Measurements from ENCODE around the gene C15orf61.
A peak's percentile ranks its signal among the peaks of the same experiment; 100 is the strongest.

Gene C15orf61

DNA sequence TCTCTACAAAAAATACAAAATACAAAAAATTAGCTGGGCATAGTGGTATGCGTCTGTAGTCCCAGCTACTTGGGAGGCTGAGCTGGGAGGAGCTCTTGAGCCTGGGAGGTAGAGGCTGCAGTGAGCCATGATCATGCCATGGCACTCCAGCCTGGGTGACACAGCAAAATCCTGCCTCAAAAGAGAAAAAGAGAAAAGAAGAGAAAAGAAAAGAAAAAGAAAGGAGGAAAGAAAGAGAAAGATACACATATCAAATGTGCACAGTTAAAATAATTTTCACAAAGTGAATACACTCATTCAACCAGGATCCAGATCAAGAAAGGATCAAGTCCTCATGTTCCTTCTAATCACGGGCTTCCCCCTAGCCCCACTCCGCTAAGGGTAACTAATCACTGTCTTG lies 5.8 kb upstream of the C15orf61 start:
- no peak for DNase-seq

DNA sequence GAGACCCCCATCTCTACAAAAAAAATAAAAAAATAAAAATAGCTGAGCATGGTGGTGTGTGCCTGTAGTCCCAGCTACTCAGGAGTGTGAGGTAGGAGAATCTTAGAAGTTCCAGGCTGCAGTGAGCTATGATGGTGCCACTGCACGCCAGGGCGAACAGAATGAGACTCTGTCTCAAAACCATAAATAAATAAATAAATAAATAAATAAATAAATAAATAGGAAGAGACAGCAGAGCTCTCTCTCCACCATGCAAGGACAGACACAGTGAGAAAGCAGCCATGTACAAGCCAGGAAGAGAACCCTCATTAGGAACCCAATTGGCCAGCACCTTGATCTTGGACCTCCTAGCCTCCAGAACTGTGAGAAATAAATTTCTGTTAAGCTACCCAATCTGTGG lies 5.4 kb upstream of the C15orf61 start:
- DNase-seq, result no peak

DNA sequence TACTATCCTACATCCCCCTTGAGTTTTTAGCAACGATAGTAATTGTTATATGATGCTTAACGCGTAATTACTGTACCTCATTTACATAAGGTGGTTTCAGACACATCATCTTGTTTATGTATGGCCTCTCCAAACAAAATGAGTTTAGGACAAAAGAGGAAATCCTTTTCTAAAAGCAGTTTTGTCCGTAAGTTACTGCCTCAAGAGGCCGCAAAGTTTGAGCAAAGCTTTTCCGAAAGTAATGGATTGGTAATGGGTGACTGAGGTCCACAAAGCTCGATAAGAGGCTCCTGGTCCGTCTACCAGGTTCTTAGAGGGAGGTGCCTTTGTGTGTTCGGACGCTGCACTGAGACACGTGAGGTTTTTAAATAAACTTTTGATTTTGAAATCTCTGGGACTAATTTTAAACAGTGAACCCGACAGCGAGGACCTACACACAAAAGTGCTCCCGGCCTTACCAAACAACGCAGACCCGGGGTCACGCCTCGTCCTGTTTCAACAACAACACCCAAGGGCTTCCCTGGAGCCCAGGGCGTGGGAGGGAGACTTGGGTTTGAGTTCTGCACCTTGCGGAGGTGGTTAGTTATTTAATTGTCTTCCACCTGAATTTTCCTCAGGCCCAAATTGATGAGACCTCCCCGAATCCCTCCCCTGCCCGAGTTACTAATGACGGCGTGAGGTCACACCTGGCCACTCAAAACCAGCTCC lies 456 bp upstream of the C15orf61 start:
- DNase-seq, result no peak

DNA sequence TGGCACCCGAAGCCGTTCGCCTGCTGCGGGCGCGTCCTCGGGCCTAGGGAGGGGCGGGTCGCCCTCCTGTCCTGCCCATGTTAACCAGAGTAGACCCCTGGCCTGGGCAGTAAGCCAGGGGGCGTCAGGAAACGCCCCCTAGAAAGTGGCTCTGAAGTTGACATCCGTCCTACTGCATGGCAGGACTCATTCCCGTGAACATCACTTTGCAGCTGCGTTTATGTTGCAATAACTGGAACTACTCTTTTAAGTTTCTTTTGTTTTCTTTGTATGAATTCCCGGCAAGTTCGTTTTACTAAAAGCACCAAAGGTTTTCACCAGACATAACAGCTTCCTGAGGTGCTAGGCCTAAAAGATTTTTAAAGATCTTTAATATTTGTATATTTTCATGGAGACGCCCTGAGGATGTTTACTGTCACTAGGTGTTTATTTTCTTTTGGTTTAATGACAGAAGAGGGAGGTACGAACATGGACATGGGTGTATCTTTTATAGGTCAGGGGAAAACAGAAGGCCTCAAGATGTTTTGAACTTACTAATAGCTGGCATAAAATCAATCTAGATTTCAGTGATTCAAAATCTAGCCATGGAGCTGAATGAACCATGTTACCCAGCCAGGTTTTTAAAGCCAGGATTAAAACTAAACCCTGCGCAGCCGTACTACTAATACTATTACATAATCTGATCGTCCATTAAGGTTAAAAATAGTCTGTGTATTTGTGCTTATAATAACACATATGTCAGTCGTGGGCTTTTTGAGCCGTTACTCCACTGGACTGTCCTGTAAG lies 1.0 kb downstream of the C15orf61 start:
- no peak for DNase-seq

DNA sequence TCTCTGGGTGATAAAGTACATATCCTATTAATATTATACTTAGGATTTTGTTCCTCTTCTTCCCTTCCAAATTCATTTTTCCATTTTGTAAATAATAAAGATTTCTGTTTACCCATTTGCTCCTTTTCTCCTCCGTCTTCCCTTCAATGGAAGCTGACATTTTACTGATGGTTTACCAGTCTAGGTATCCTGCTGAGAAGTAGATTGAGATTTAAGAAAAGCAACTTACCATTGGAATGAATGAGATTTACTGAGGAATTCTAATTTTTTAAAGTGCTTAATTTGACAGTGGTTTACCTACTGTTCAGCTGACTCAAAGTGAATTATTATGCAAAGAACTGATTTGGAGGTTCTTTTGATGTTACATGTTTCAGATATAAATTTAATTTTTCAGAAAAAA lies 2.4 kb downstream of the C15orf61 start:
- no peak for DNase-seq

DNA sequence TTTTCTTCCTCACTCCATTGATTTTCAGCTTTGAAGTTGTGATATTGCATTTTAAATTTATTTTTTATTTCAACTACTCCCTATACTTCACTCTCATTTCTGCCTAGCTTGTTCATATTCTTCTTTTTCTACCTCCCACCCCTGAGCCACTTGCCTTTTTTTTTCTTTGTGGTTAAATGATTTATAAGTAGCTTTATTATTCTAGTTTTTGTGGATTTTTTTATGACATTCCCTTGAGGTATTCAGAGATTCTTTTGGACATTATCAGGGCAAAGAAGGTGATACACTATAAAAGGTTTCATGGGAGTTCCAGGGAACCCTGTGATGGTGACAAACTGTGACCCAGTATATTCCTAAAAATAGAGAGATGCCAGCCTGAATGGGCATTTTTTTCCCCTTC lies 3.3 kb downstream of the C15orf61 start:
- no peak for DNase-seq

DNA sequence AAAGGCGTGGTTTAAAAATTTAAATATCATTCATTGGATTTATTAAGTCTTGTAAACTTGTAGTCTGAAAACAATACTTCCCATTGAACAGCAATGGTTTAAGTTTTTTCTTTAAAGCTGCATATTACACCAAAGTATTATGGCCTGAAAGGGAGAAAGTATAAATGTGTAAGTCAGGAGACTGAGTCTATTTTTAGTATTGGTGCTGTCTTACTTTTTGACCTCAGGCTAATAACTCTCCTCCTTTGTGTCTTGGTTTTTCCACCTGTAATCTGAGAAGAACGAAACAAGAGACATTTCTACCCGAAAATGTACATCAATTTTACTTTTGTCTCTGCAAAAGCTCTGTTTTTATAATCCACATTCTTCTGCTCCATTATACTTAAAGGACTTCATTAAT lies 7.6 kb downstream of the C15orf61 start:
- no peak for DNase-seq

DNA sequence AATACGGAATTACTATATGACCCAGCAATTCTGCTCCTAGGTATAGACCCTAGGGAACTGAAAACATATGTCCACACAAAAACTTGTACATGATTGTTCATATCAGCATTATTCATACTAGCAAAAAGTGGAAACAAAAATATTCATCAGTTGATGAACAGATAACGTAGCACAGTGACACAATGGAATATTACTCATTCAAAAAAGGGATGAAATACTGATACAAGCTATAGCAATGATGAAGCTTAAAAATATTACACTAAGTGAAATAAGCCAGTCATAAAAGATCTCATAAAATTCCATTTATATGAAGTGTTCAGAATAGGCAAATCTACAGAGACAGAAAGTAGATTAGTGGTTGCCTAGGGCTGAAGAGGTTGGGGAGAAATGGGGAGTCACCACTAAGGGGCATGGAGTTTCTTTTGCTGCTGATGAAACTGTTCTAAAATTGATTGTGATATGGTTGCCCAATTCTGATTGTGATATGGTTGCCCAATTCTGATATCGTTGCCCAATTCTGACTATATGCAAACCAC lies 10.5 kb downstream of the C15orf61 start:
- no peak for DNase-seq

DNA sequence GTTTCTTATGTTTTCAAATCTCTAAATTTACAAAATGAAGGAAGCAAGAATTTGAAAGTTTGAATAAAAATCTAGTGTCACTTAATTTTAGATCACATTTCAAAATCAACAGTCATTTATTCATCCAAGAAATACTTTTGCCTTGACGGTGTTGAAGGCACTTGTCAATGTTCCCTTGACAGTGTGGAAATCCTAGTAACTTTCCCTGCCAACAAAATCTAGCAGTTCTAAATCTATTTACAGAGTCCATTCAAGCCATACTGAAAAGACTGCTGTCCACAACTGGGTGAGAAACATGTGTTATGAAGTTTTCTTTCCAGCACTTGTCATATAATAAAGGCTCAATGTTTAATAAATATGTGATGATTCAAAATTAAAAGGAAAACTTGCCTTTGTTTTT lies 12.9 kb downstream of the C15orf61 start:
- DNase-seq, result no peak

DNA sequence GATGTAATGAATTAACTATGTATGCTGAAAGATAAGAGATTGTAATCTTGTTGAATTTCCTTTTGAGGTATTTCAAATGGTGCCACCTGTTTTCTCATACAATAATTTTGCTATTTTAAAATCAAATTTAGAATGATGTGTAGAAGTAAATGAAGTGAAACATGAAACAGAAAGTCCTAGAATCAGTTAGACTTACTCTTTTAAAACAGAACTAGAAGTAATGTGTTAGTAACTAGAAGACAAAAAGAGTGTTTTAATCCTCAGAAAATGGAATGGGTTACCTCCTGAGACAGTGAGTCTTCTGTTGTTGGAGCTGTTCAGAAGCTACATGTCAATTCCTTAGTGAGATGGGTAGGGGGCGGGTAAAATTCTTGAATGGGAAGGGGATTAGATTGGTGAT lies 13.4 kb downstream of the C15orf61 start:
- DNase-seq, result no peak

DNA sequence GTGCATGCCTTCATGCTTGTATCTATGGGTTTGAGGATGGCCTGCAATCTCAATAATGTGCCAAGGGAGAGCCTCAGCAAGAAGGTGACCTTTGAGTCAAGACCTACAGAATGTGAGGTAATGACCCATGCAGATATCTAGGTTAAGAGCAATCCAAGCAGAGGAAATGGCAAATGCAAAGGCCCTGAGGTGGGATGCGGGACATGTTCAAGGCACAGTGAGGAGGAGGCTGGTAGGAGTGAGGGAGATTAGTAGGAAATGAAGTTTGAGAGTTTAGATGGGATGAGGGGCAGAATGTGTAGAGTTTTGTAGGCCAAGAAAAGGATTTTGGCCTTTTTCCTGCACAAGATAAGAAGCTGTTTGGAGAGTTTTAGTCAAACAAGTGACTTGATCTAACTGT lies 16.8 kb downstream of the C15orf61 start:
- DNase-seq, result no peak

DNA sequence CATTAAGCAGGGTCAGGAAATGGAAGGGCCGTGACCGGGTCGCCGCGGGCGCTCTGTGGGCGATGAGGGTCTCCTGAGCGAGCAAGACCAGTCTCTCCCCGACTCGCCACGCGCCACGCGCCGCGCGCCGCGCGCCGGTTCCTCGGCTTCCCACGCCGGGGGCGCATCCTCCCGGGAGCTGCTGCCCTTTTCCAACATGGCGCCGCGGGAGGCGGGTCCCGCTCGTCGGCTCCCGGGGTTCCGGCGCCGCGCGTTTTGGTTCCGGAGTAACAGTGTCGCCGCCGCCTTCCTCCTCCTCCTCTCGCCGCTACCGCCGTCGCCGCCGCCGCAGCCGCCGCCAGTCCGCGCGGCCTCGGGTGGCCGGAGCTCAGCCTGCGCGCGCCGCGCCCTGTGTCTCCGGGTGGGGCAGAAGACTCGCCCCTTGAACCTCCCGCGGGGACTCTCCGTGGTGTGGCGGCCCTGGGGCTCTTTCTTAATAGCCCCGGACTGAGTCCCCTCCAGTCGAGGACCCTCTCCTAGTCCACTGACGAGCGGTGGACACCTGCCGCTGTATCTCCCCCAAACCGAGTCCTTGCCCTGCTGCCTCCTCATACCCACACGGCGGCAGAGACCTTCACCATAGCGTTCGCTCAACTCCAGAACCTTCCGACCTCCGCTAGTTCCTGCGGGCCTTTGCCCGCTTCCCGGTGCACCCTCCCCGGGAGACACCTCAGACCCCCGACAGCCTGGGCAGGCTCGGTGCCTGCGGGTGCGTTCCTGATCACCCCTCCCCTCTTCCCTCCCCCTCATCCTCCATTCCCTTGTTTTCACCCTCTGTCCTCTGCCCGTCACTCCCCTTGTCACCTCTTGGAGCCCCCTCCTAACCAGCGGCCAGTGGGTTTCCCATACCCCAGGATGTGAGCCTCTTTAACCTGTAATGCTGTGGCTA lies 21.8 kb downstream of the C15orf61 start, which contains the start of gene MAP2K5:
Gene MAP2K5, plus strand, starts transcription at position 284 of the 928 bp plus-strand sequence. Its CDS starts 633 bp downstream, at position 917.
- peak; percentile 88 for DNase-seq

DNA sequence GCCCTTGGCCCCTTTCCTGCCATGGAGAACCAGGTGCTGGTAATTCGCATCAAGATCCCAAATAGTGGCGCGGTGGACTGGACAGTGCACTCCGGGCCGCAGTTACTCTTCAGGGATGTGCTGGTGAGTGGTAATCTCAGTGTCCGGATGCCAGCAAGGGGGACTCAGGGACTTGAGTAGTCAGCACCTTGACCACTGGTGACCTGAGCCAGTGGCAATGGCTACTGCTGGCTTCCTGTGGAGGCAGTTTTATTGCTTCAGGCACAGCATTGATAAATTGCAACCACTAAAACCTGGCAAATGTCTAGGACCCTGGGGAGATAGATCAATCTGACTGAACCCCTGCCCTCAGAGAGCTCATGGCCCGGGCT lies 22.4 kb downstream of the C15orf61 start:
- DNase-seq, result no peak

DNA sequence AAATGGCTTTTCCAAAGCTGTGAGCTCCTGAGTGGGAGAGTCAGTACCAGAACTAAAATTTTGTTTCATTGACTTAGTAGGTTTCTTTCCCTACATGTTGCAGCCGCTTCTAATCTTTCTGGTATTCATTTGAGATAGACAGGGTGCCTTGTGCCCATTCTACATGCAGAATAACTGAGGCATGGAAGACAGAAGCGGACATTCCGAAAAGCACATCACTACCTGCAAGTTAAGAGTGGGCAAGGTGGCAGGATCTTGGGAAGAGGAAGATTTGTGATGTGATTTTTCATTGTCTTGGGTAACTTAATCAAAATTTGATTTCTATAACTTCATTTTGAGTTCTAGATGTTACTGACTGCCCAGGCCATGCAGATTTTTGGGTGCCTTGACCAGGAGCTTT lies 23.5 kb downstream of the C15orf61 start:
- DNase-seq, result no peak

DNA sequence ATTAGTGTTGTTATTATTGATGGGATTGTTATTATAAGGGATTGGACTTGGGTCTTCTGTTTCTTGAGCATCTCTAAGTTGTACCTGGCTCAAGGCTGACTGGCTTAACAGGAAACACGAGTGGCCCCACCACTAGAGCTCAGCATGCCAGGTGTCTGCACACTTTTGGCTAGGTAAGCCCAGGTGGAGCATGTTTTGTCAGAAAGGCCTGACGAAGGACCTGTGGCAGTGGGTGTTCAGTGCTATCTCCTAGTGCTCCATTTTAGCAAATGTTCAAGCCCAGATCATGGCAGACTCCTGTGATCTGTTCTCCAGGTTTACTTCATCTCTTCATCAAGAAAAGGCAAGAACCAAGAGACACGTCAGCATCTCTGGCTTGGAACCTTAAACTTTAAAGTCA lies 24.9 kb downstream of the C15orf61 start:
- DNase-seq, result no peak

DNA sequence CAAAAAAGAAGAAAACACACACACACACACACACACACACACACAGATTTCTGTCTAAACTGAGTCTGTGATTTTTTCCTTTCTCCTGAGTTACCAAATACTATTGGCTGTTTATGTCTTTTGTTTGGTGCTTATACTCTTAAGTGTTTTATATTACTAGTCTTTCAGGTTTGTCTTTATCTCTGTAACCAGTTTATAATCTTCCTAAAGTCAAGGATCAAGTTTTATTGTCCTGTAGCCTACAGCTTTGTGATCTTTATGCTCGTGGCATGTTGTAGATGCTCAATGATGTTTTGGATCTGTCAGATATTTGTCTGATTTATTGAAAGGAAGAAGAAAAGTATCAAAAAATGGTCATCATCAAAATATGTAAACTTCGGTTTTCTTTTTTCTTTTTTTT lies 26.1 kb downstream of the C15orf61 start:
- DNase-seq, result no peak

DNA sequence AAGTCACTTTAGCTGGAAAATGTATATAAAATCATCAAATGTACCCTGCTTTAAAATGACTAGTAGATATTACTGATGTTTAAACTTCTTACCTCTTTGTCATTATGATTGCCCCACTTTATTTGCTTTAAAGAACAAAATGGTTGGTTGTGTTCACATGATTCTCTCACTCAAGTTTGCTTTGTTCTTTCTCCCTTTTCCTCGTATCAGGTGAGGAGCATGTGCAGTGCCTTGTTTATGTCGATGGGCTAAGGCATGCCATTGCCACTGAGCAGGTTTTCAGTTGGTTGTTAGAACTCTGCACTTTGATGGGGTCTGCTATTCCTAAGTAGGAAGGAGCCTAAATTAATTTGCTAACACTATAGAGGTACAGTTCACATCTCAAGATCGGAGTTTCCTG lies 26.9 kb downstream of the C15orf61 start:
- no peak for DNase-seq

DNA sequence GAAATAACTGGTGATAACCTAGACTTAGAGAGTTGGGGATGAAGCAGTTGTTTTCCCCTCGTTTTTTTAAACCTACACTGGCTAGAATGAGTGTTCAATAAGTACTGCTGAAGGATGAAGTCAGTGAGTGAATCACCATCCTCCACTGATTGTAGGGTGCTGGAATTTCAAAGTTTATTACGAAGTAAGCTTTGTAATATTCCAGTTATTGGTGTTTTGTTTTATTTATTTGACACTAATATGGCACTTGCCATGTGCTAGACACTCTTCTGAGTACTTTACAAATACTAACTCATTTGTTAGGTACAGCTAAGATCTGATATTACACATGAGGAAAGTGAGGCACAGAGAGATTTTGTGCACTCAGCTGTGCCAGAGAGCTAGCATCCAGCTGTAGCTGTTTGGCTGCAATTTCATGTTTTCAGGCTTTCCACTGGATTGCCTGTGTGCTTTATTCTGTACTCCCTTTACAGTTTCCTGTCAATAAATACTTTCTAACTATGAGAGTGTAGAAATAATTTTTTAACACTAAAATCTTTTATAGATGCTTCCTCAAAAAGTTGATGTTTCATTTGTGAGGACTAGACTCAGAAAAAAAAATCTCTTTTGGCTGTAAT lies 27.4 kb downstream of the C15orf61 start:
- no peak for DNase-seq

DNA sequence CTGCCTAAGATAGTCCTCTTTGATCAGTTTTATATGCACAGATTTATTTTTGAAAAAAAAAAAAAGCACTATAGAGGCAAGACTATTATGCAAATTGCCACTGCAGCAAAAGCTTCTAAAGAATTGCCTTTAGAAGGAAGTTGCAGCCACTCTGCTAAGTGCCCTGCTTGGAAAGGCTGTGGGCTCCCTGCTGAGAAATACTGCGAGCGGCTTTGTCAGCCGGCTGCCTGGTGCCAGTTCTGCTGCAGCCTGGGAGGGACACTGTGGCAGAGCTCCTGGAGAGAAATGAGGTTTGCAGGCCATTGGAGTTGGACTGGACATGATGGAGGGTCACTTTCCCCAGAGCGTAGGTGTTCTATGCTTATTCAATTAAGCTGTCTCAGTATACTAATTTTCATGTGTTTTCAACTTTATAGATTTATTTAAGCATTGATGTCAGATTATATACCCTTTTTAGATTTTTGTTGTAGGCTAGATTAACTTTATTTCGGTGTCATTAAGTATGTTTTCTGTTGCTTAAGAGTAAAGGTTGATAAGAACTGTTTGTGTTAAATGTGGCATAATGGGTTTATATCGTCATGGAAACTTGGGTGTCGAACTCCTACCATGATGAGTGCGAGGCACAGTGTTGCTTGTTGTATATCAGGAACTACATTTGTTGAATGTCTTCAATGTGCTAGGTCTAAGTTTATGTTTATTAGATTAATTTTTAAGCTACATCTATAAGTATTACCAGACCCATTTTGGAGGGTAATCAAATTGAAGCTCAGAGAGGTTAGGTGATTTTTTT lies 28.1 kb downstream of the C15orf61 start:
- DNase-seq, result no peak

DNA sequence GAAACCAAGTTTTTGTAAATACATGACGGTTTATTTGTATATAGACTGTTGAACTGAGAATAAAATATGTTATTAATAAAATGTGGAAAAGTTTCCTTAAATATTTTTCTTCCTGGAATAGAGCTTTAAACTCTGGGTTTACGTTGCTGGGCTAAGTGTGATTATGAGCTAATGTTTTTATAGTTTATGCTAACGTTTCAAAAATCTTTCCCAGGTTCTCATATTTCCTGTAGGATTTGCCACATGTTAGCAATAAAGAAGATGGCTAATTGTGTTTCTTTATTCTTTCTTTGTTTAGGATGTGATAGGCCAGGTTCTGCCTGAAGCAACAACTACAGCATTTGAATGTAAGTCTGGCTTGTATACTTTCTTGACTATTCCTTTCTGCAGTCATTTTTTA lies 28.8 kb downstream of the C15orf61 start:
- no peak for DNase-seq

DNA sequence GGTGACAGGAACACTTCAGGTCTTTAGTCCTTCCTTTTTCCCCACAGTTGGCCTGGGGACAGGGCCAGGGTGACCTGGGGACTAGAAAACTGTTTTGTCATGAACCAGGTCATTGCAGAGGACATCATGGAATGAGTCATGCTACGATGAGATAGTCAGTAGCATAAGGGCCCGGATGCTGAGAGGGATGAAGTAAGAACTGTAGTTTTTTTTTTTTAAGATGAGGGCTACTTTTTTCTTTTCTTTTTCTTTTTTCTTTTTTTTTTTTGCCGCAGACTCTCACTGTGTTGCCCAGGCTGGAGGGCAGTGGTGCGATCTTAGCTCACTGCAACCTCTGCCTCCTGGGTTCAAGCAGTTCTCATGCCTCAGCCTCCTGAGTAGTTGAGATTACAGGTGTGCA lies 29.6 kb downstream of the C15orf61 start:
- no peak for DNase-seq

DNA sequence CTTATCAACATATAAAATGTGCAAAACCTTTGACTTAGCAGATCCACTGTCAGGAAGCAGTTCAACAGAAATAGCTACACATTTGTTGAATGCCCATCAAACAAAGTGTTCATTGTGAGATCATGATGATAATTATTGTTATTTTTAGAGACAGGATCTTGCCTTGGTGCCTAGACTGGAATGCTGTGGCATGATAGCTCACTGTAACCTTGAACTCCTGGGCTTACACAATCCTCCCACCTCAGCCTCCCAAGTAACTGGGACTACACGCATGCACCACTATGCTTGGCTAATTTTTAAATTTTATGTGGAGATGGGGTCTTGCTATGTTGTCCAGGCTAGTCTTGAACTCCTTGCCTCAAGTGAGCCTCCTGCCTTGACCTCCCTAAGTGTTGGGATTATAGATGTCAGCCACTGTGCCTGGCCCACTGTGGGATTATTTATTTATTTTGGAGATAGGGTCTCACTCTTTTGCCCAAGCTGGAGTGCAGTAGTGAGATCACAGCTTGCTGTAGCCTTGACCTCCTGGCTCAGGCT lies 30.3 kb downstream of the C15orf61 start:
- no peak for DNase-seq

All from activated CD4-positive, alpha-beta T cell treated with anti-CD3 and anti-CD28 coated beads for 48 hours (primary cell).